ENCODE data around the gene APOBEC3G.
"Not testable (repeated sequence)": the region's sequence is repeated elsewhere in the genome, so short reads cannot be mapped to it uniquely, and the experiment has no call there.

Gene APOBEC3G

DNA sequence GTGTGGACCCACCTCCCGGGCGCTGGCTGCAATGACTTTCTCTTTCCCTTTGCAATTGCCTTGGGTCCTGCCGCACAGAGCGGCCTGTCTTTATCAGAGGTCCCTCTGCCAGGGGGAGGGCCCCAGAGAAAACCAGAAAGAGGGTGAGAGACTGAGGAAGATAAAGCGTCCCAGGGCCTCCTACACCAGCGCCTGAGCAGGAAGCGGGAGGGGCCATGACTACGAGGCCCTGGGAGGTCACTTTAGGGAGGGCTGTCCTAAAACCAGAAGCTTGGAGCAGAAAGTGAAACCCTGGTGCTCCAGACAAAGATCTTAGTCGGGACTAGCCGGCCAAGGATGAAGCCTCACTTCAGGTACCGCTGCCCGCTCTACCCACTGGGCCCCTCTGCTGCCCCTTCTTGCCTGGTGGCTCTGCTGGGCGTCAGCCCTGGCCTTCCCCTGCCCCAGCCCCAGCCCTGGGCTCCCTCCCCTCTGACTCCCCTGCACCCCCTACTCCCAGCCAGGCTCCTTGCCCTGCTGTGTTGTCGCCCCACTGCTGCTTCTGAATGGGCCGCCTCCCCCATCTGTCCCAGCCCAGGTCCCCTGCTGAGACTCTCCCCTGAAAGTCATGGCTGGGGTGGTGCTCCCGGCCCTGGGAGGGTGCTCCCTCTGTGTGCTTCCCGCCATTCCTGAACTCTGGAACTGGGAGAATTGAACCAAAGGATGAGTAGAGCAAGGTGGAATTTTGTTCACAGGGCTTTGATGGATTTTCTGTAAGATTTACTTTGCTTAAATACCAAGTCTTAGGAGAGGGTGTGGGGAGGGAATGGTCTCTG is at the start of gene APOBEC3G:
APOBEC3G (plus strand) TSS at position 250 of the 815 bp plus-strand sequence; CDS start at position 337, 87 bp downstream.
- DNase-seq (ENCODE audit: low read depth in 2 of 2), result peak in 1 of 2 experiments; percentile 31

- no peak for DNase-seq (ENCODE audit: low read depth in 2 of 2)
Measured at GRCh38 chr22:39027717-39028116, 49.4 kb upstream of the APOBEC3G start.

GRCh38 chr22:39028281-39028680 is 48.8 kb upstream of the APOBEC3G start:
- DNase-seq (ENCODE audit: low read depth in 2 of 2), result no peak

GRCh38 chr22:39029227-39029626 is 47.8 kb upstream of the APOBEC3G start:
- no peak for DNase-seq (ENCODE audit: low read depth in 2 of 2)

DNA sequence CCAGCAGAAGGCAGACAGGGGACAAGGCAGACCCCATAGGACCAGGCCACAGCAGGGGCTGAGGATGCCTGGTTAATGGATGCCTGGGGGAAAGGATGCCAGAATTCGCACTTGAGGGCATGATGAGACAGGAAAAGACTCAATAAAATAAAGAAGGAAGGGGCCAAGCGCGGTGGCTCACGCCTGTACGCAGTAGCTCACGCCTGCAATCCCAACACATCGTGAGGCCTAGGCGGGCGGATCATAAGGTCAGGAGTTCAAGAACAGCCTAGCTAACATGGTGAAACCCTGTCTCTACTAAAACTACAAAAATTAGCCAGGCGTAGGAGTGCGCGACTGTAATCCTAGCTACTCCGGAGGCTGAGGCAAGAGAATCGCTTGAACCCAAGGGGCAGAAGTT is 46.4 kb upstream of the APOBEC3G start:
- no peak for DNase-seq (ENCODE audit: low read depth in 2 of 2)

DNA sequence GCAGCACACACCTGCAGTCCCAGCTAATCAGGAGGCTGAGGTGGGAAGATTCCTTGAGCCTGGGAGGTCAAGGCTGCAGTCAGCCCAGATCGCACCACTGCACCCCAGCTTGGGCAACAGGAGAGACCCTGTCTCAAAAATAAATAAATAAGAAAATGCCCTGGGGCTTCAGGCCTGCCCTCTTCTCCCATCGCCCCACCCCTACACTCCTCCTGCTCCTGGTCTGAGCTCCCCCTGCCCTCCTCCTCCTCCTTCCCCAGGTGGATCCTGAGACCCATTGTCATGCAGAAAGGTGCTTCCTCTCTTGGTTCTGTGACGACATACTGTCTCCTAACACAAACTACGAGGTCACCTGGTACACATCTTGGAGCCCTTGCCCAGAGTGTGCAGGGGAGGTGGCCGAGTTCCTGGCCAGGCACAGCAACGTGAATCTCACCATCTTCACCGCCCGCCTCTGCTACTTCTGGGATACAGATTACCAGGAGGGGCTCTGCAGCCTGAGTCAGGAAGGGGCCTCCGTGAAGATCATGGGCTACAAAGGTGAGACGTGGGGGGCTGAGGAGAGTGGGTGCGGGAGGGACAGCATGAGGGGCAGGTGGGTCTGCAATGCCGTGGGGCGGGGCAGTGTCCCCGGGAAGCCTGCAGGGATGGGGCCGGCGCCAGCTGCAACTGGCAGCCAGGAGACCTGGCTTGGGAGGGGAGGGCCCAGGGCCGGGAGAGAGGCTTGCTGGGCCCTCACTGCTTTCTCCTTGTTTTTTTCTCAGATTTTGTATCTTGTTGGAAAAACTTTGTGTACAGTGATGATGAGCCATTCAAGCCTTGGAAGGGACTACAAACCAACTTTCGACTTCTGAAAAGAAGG is 45.4 kb upstream of the APOBEC3G start:
- DNase-seq (ENCODE audit: low read depth in 2 of 2), result not testable (repeated sequence)

- not testable (repeated sequence) for DNase-seq (ENCODE audit: low read depth in 2 of 2)
Measured at GRCh38 chr22:39037071-39037470, 40.0 kb upstream of the APOBEC3G start.

- no peak for DNase-seq (ENCODE audit: low read depth in 2 of 2)
Measured at GRCh38 chr22:39039306-39040126, 37.6 kb upstream of the APOBEC3G start.

DNA sequence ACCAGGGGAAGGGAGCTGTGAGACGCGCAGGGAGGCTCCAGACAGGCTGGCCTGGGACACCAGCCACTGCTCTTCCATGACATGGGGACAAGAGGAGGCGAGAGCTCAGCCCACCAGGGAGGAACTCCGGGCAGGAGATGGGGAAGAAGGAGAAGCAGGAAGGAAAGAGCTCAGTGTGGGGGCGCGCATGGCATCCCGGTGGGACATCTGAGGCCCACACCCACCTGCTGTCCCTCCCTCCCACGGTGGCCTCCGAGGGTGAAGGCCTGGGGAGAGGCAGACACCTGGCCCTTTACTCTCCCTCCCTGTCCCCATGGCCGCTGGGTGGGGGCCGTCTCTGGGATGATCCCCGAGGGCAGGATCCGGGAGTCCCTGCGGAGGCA is 36.9 kb upstream of the APOBEC3G start:
- not testable (repeated sequence) for DNase-seq (ENCODE audit: low read depth in 2 of 2)

DNA sequence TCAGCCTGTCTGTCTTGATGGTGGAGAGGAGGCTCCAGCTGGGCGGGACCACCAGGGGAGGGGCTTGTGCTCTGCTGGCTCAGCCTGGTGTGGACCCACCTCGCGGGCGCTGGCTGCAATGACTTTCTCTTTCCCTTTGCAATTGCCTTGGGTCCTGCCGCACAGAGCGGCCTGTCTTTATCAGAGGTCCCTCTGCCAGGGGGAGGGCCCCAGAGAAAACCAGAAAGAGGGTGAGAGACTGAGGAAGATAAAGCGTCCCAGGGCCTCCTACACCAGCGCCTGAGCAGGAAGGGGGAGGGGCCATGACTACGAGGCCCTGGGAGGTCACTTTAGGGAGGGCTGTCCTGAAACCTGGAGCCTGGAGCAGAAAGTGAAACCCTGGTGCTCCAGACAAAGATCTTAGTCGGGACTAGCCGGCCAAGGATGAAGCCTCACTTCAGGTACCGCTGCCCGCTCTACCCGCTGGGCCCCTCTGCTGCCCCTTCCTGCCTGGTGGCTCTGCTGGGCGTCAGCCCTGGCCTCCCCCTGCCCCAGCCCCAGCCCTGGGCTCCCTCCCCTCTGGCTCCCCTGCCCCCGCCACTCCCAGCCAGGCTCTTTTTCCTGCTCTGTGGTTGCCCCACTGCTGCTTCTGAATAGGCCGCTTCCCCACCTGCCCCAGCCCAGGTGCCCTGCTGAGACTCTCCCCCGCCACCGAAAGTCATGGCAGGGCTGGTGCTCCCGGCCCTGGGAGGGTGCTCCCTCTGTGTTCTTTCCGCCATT is 36.4 kb upstream of the APOBEC3G start, which contains the start of gene APOBEC3F:
APOBEC3F (plus strand) TSS at position 327 of the 759 bp plus-strand sequence; CDS start at position 424, 97 bp downstream.
- peak; percentile 20 to 51 for DNase-seq (ENCODE audit: low read depth in 2 of 2)

- no peak for DNase-seq (ENCODE audit: low read depth in 2 of 2)
Measured at GRCh38 chr22:39041908-39042307, 35.2 kb upstream of the APOBEC3G start.

DNA sequence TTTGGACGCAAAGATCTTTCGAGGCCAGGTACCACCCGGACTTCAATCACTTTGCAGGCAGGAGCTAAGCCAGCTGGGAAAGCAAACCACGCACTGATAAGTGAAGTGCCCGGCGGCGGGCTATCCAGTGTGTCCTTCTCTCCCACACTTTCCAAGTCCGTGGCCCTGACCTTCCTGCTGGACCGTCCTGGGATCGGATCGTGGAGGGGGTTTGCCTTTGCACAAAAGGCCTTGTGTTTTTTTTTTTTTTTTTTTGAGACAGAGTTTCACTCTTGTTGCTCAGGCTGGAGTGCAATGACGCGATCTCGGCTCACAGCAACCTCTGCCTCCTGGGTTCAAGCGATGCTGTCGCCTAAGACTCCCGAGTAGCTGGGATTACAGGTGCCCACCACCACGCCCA is 34.0 kb upstream of the APOBEC3G start:
- DNase-seq (ENCODE audit: low read depth in 2 of 2), result not testable (repeated sequence)

GRCh38 chr22:39045136-39045535 is 31.9 kb upstream of the APOBEC3G start:
- DNase-seq (ENCODE audit: low read depth in 2 of 2), result not testable (repeated sequence)

GRCh38 chr22:39049486-39049885 is 27.6 kb upstream of the APOBEC3G start:
- not testable (repeated sequence) for DNase-seq (ENCODE audit: low read depth in 2 of 2)

DNA sequence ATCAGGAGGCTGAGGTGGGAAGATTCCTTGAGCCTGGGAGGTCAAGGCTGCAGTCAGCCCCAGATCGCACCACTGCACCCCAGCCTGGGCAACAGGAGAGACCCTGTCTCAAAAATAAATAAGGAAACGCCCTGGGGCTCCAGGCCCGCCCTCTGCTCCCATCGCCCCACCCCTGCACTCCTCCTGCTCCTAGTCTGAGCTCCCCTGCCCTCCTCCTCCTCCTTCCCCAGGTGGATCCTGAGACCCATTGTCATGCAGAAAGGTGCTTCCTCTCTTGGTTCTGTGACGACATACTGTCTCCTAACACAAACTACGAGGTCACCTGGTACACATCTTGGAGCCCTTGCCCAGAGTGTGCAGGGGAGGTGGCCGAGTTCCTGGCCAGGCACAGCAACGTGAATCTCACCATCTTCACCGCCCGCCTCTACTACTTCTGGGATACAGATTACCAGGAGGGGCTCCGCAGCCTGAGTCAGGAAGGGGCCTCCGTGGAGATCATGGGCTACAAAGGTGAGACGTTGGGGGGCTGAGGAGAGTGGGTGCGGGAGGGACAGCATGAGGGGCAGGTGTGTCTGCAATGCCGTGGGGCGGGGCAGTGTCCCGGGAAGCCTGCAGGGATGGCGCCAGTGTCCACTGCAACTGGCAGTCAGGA is 25.1 kb upstream of the APOBEC3G start:
- not testable (repeated sequence) for DNase-seq (ENCODE audit: low read depth in 2 of 2)

GRCh38 chr22:39055658-39056057 is 21.4 kb upstream of the APOBEC3G start:
- DNase-seq (ENCODE audit: low read depth in 2 of 2), result no peak

- not testable (repeated sequence) for DNase-seq (ENCODE audit: low read depth in 2 of 2)
Measured at GRCh38 chr22:39061290-39061689, 15.8 kb upstream of the APOBEC3G start.

- DNase-seq (ENCODE audit: low read depth in 2 of 2), result not testable (repeated sequence)
Measured at GRCh38 chr22:39061951-39062350, 15.1 kb upstream of the APOBEC3G start.

DNA sequence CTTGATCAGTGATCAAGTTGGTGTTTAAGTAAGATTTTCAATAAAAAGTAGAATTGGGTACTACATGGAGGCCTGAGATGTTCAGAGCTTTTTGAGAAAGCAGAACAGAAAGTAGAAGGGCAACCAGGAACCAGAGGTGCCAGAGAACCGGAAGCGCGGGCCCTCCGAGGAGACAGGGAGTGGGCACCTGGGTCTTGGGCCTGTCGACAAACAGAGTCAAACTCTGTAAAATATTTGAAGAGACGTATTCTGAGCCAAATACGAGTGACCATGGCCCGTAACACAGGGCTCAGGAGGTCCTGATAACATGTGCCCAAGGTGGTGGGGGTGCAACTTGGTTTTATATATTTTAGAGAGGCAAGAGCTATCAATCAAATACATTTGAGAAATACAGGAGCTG is 13.2 kb upstream of the APOBEC3G start:
- not testable (repeated sequence) for DNase-seq (ENCODE audit: low read depth in 2 of 2)

Data from stimulated activated CD4-positive, alpha-beta T cell treated with anti-CD3 and anti-CD28 coated beads, Interleukin-12 subunit alpha, Interleukin-12 subunit beta, amount 100 ng/mL, for 24 hours (primary cell).